Heart left ventricle (tissue), 16 donors: ENCODE data around the gene PALM. TPM values are rescaled to one million over a fixed set of nuclear protein-coding genes. Genes with fewer than 3 reads are reported as not detected.
A peak's percentile ranks its signal among the peaks of the same experiment; 100 is the strongest.

Experiments used
- ATAC-seq, 4 donors: fragments of 200-7000 bp; cut with Tn5 transposase; one replicate each; pipeline ENCODE4 v1.9.1; 2020 to 2022; ENCODE audit warnings: moderate library complexity in 4 of 4, mild to moderate bottlenecking in 3 of 4, moderate number of reproducible peaks in 1 of 4
- DNase-seq, 5 donors: peaks; one replicate each; pipeline ENCODE4 v3.0.0-alpha.2; 2020
- H3K27ac ChIP-seq, 12 donors: fragments of 200-600 bp; sonication (generic) in 4 of 12; one replicate each; pipeline versions ENCODE4 v1.5.0 to v1.8.0; 2016 to 2022; ENCODE audit warnings: mild to moderate bottlenecking in 2 of 12
- H3K27me3 ChIP-seq, 9 donors: fragments of 200-600 bp; sonication (generic) in 2 of 9; one replicate each; pipeline versions ENCODE4 v1.5.1 to v1.8.0; 2016 to 2022; ENCODE audit warnings: mild to moderate bottlenecking in 3 of 9
- H3K36me3 ChIP-seq, 9 donors: fragments of 200-600 bp; sonication (generic) in 2 of 9; one replicate each; pipeline versions ENCODE4 v1.5.0 to v1.8.0; 2018 to 2022; ENCODE audit warnings: mild to moderate bottlenecking in 2 of 9
- H3K4me1 ChIP-seq, 12 donors: fragments of 200-600 bp; sonication (generic) in 4 of 12; one replicate each; pipeline versions ENCODE4 v1.5.0 to v1.8.0; 2016 to 2022; ENCODE audit warnings: mild to moderate bottlenecking in 3 of 12
- H3K4me3 ChIP-seq, 12 donors: fragments of 200-600 bp; sonication (generic) in 4 of 12; one replicate each; pipeline versions ENCODE4 v1.5.0 to v1.8.0; 2017 to 2022; ENCODE audit warnings: mild to moderate bottlenecking in 9 of 12, moderate library complexity in 4 of 12
- H3K9me3 ChIP-seq, 12 donors: fragments of 200-600 bp; sonication (generic) in 4 of 12; one replicate each; pipeline versions ENCODE4 v1.5.0 to v1.8.0; 2016 to 2022; ENCODE audit warnings: mild to moderate bottlenecking in 1 of 12
- CTCF ChIP-seq, 12 donors: fragments of 200-600 bp; sonication (generic) in 4 of 12; IDR thresholded peaks; one replicate each; pipeline versions ENCODE4 v1.5.0 to v1.8.0; 2018 to 2022; ENCODE audit warnings: antibody characterized with exemption in 12 of 12, mild to moderate bottlenecking in 5 of 12
- POLR2A ChIP-seq, 2 donors: fragments of 450-650 bp; IDR thresholded peaks; one replicate each; pipeline ENCODE4 v1.6.1; 2017; ENCODE audit warnings: antibody characterized with exemption in 2 of 2, mild to moderate bottlenecking in 2 of 2, moderate library complexity in 2 of 2
- WGBS, 4 donors: extraction: QIAGEN DNeasy Blood & Tissue Kit in 2 of 4; methylation state at CpG; one replicate each; pipeline versions ENCODE4 v1.1.5 to v1.1.7; 2013 to 2018; 5-methylcytosine and 5-hydroxymethylcytosine counted together
- intact Hi-C, 10 donors: fragments of 100-400 bp; cut with DNase I; formaldehyde crosslinking; loops; one replicate each; pipeline versions ENCODE4 v1.11.1 to v1.14.2; 2022
- polyA plus RNA-seq, 2 donors: library from polyadenylated mRNA; stranded (reverse); fragments of 200-250 nt; gene quantifications; one replicate each; pipeline ENCODE4 v1.2.3, GENCODE V29; 2013
- total RNA-seq, 9 donors: library from RNA; depleted of rRNA in 2 of 9; stranded (reverse); fragments of >200 nt in 2 of 9; fragmentation: NEBNext Ultra II Directional in 3 of 9; extraction: Animal tissue kit (Norgen Biotek cat#: 25700) in 3 of 9; gene quantifications; one replicate each; pipeline versions ENCODE4 v1.1.0 to v1.2.4, GENCODE V29; 2016 to 2023
- donor health status: ischemic (EF 13 %, LVEDD 7.1; RV severe dilation, severe dysfunction).
- donor health status: healthy with polysubstance abuse.
- donor health status: DM: no; HTN: yes; CAD: no.
- donor health status: DM: no; HTN: no; CAD: no.
- donor health status: ischemic (EF 25% LVEDD 6.9; RV normal size, moderate dysfunction).
- donor health status: ischemic (EF 25% LVEDD 5.7; RV mildly dilated, moderate dysfunction).
- donor health status: healthy.
- donor health status: DM: yes; HTN: yes; CAD: no.
- donor health status: ischemic (EF 35%, LVEDD 5.7; RV mildly dilated, moderate dysfunction).
- donor health status: nonischemic (EF 11% LVEDD 7.7; RV severe dilation, severe dysfunction).
- donor health status: DM: yes; HTN: yes; CAD: no.
- donor health status: PGD.
- donor health status: ischemic (EF 29% LVEDD 5.4; RV normal size, mild dysfunction).
- donor health status: nonischemic (EF 23%, LVEDD 6.1; RV moderate dilation, normal function).

The PALM gene
- total and polyA plus RNA-seq, 11 donors: 13.5 to 42.3 (median 23.3) TPM

- TF ChIP-seq CTCF (IDR thresholded peaks at IDR 0.05) (no peak), POLR2A (IDR thresholded peaks at IDR 0.05) (no peak)
- WGBS, 4 donors: 45 to 61% (median 54%) methylated on average over 8 of the region's 8 CpGs
These were observed 83.0 kb downstream of the PALM start for GRCh38 chr19:791567-792305.

GRCh38 chr19:792306-792885 lies 83.7 kb downstream of the PALM start:
- 56 to 63% (median 62%) methylated on average over 12 to 16 of the region's 16 CpGs for WGBS, 4 donors
- ATAC-seq (no peak), DNase-seq (peak in 1 of 5 donors; percentile 29)
- intact Hi-C loops: no loop called here
- Histone ChIP-seq H3K27me3 (no peaks in the 10 kb centered on the region), H3K4me1 (peaks cover 7 to 63% (median 40%) of the 10 kb centered on the region in 12 donors), H3K4me3 (no peak overlapping the region), H3K27ac (peak overlapping the region in 11 of 12 donors; percentile 42 to 86 (median 74)), H3K9me3 (no peaks in the 10 kb centered on the region), H3K36me3 (no peaks in the 10 kb centered on the region)
- TF ChIP-seq POLR2A (IDR thresholded peaks at IDR 0.05) (no peak), CTCF (IDR thresholded peaks at IDR 0.05) (no peak)

More at GRCh38 chr19:791567-792305, 83.0 kb downstream of the PALM start:
- H3K27me3 ChIP-seq: no peaks in the 10 kb centered on the region
- peaks cover 7 to 64% (median 41%) of the 10 kb centered on the region in 12 donors for H3K4me1 ChIP-seq
- peak overlapping the region in 11 of 12 donors; percentile 53 to 86 (median 76) for H3K27ac ChIP-seq
- no peaks in the 10 kb centered on the region for H3K36me3 ChIP-seq
- peak in 2 of 5 donors; percentile 37 to 69 for DNase-seq
- no peak overlapping the region for H3K4me3 ChIP-seq
- H3K9me3 ChIP-seq: no peaks in the 10 kb centered on the region
- ATAC-seq: peak in 2 of 4 donors; percentile 21 to 22
- intact Hi-C loops: no loop called here

- intact Hi-C loops: no loop called here
- ATAC-seq (no peak), DNase-seq (no peak)
- TF ChIP-seq POLR2A (IDR thresholded peaks at IDR 0.05): no peak
- TF ChIP-seq CTCF (IDR thresholded peaks at IDR 0.05): no peak
- Histone ChIP-seq H3K9me3 (no peaks in the 10 kb centered on the region), H3K36me3 (no peaks in the 10 kb centered on the region), H3K27me3 (no peaks in the 10 kb centered on the region), H3K4me1 (peaks cover 2 to 53% (median 36%) of the 10 kb centered on the region in 12 donors), H3K4me3 (no peak overlapping the region), H3K27ac (no peak overlapping the region)
- WGBS, 4 donors: 89 to 96% (median 93%) methylated on average over 10 to 12 of the region's 12 CpGs
These were observed 85.1 kb downstream of the PALM start for GRCh38 chr19:793806-794205.

- Histone ChIP-seq H3K9me3 (no peaks in the 10 kb centered on the region), H3K27me3 (no peaks in the 10 kb centered on the region), H3K4me3 (peak overlapping the region in 1 of 12 donors; percentile 10), H3K27ac (peak overlapping the region in 2 of 12 donors; percentile 17 to 64), H3K36me3 (peaks cover 0 to 11% (median 2%) of the 10 kb centered on the region in 9 donors), H3K4me1 (peaks cover 4 to 56% (median 41%) of the 10 kb centered on the region in 12 donors)
- DNase-seq (peak in 3 of 5 donors; percentile 13 to 56 (median 30)), ATAC-seq (no peak)
- TF ChIP-seq POLR2A (IDR thresholded peaks at IDR 0.05): no peak
- TF ChIP-seq CTCF (IDR thresholded peaks at IDR 0.05): no peak
- intact Hi-C loops: loop anchor here in 1 of 10 donors (5.0 kb wide), 1 partner anchor 457 kb away; no protein-coding TSS in a partner anchor
- WGBS, 4 donors: 84 to 95% (median 89%) methylated on average over 27 to 28 of the region's 28 CpGs
These were observed 86.4 kb downstream of the PALM start for GRCh38 chr19:795073-795611.
